ENCODE results near the gene COL24A1. TPM values are rescaled to one million over a fixed set of nuclear protein-coding genes. Genes with fewer than 3 reads are reported as not detected.

Gene COL24A1
- total RNA-seq, 1 donor from 2014 or later, result 0.11 TPM

GRCh38 chr1:85818371-85818770 lies 338.2 kb downstream of the COL24A1 start:
- TF ChIP-seq CTCF (IDR thresholded peaks at IDR 0.05), result no peak
- Histone ChIP-seq H3K9me3 (no peaks in the 10 kb centered on the region), H3K36me3 (no peaks in the 10 kb centered on the region), H3K27ac (no peak overlapping the region), H3K27me3 (no peaks in the 10 kb centered on the region), H3K4me1 (no peaks in the 10 kb centered on the region), H3K4me3 (no peak overlapping the region)
- no peak for DNase-seq (ENCODE audit: low spot score in 2 of 2)
- intact Hi-C loops (cut with DNase I), result no loop called here

- no peak for TF ChIP-seq CTCF (IDR thresholded peaks at IDR 0.05)
- DNase-seq (ENCODE audit: low spot score in 2 of 2), result no peak
- no peaks in the 10 kb centered on the region for H3K27me3 ChIP-seq
- no peak overlapping the region for H3K27ac ChIP-seq
- H3K4me3 ChIP-seq, result no peak overlapping the region
- intact Hi-C loops (cut with DNase I), result no loop called here
- no peaks in the 10 kb centered on the region for H3K4me1 ChIP-seq
- H3K9me3 ChIP-seq, result no peaks in the 10 kb centered on the region
- no peaks in the 10 kb centered on the region for H3K36me3 ChIP-seq
These were observed 340.0 kb downstream of the COL24A1 start for GRCh38 chr1:85816606-85817005.

- Histone ChIP-seq H3K27ac (no peak overlapping the region), H3K4me1 (no peaks in the 10 kb centered on the region), H3K4me3 (no peak overlapping the region), H3K9me3 (no peaks in the 10 kb centered on the region), H3K36me3 (no peaks in the 10 kb centered on the region), H3K27me3 (no peaks in the 10 kb centered on the region)
- intact Hi-C loops (cut with DNase I), result no loop called here
- no peak for TF ChIP-seq CTCF (IDR thresholded peaks at IDR 0.05)
- DNase-seq (ENCODE audit: low spot score in 2 of 2), result peak in 1 of 2 donors; percentile 70
These were observed 340.7 kb downstream of the COL24A1 start for GRCh38 chr1:85815906-85816305.

GRCh38 chr1:85806236-85806965 lies 350.2 kb downstream of the COL24A1 start:
- Histone ChIP-seq H3K27me3 (no peaks in the 10 kb centered on the region), H3K36me3 (no peaks in the 10 kb centered on the region), H3K27ac (no peak overlapping the region), H3K9me3 (no peaks in the 10 kb centered on the region), H3K4me3 (no peak overlapping the region), H3K4me1 (peaks cover 0 to 3% of the 10 kb centered on the region in 2 donors)
- no peak for DNase-seq (ENCODE audit: low spot score in 2 of 2)
- no peak for TF ChIP-seq CTCF (IDR thresholded peaks at IDR 0.05)
- intact Hi-C loops (cut with DNase I), result no loop called here

- peaks cover 0 to 3% of the 10 kb centered on the region in 2 donors for H3K4me1 ChIP-seq
- TF ChIP-seq CTCF (IDR thresholded peaks at IDR 0.05), result no peak
These were observed 355.1 kb downstream of the COL24A1 start for GRCh38 chr1:85801520-85801919.

More at GRCh38 chr1:85801520-85801919, 355.1 kb downstream of the COL24A1 start:
- no peaks in the 10 kb centered on the region for H3K9me3 ChIP-seq
- intact Hi-C loops (cut with DNase I), result no loop called here
- no peak overlapping the region for H3K27ac ChIP-seq
- DNase-seq (ENCODE audit: low spot score in 2 of 2), result no peak
- no peaks in the 10 kb centered on the region for H3K27me3 ChIP-seq
- H3K36me3 ChIP-seq, result no peaks in the 10 kb centered on the region
- no peak overlapping the region for H3K4me3 ChIP-seq
